Smooth muscle cell (in vitro differentiated cells): ENCODE results near the gene MAPKAPK2. TPM values are rescaled to one million over a fixed set of nuclear protein-coding genes. Genes with fewer than 3 reads are reported as not detected.

Experiments
- DNase-seq: peaks from one replicate; lab custom pipeline; 2025; ENCODE audit not compliant: unreplicated experiment; lab: John Stamatoyannopoulos, UW
- H2AFZ ChIP-seq: fragments of 200-600 bp; sonication (generic); 2 replicates; pipeline ENCODE4 v1.6.0; 2016; ENCODE audit warnings: antibody characterized with exemption, low read depth, mild to moderate bottlenecking
- H3F3A ChIP-seq: fragments of 200-600 bp; sonication (generic); 2 replicates; pipeline ENCODE4 v1.6.0; 2017; ENCODE audit warnings: antibody characterized with exemption, low read depth
- H3K27ac ChIP-seq: fragments of 200-600 bp; sonication (generic); 2 replicates; pipeline ENCODE4 v1.5.1; 2016; ENCODE audit warnings: low read depth, mild to moderate bottlenecking
- H3K27me3 ChIP-seq: fragments of 200-600 bp; sonication (generic); 2 replicates; pipeline ENCODE4 v1.6.1; 2016; ENCODE audit warnings: low read depth, mild to moderate bottlenecking
- H3K36me3 ChIP-seq: fragments of 200-600 bp; sonication (generic); 2 replicates; pipeline ENCODE4 v1.5.1; 2016; ENCODE audit warnings: low read depth
- H3K4me1 ChIP-seq: fragments of 200-600 bp; sonication (generic); 2 replicates; pipeline ENCODE4 v1.5.1; 2016; ENCODE audit warnings: low read depth
- H3K4me2 ChIP-seq: fragments of 200-600 bp; sonication (generic); 2 replicates; pipeline ENCODE4 v1.6.0; 2016; ENCODE audit warnings: mild to moderate bottlenecking
- H3K4me3 ChIP-seq: fragments of 200-600 bp; sonication (generic); 2 replicates; pipeline ENCODE4 v1.5.1; 2016; ENCODE audit warnings: mild to moderate bottlenecking
- H3K79me2 ChIP-seq: fragments of 200-600 bp; sonication (generic); 2 replicates; pipeline ENCODE4 v1.6.0; 2016; ENCODE audit warnings: low read depth, mild to moderate bottlenecking
- H3K9ac ChIP-seq: fragments of 200-600 bp; sonication (generic); 2 replicates; pipeline ENCODE4 v1.6.0; 2016; ENCODE audit warnings: low read depth
- H3K9me3 ChIP-seq: fragments of 200-600 bp; sonication (generic); replicated peaks from 2 replicates; pipeline ENCODE4 v1.5.1; 2016; ENCODE audit warnings: low read depth
- H4K20me1 ChIP-seq: fragments of 200-600 bp; sonication (generic); 2 replicates; pipeline ENCODE4 v1.6.0; 2016; ENCODE audit warnings: low read depth
- CTCF ChIP-seq: fragments of 200-600 bp; sonication (generic); IDR thresholded peaks from 2 replicates; pipeline ENCODE4 v1.5.1; 2017; ENCODE audit warnings: borderline replicate concordance, mild to moderate bottlenecking, antibody characterized with exemption; ENCODE audit not compliant: insufficient read depth, poor library complexity, severe bottlenecking
- WGBS: methylation state at CpG from one replicate; pipeline ENCODE4 v1.1.7; 2016; ENCODE audit warnings: low lambda C conversion rate; 5-methylcytosine and 5-hydroxymethylcytosine counted together
- polyA plus RNA-seq: library from polyadenylated mRNA; unstranded; fragments of >200 nt; fragmentation: Nextera tagmentation; extraction: Ambion mirVana; gene quantifications from 2 replicates; pipeline ENCODE4 v1.2.1, GENCODE V29; 2016
- total RNA-seq: library from RNA; depleted of rRNA; stranded (reverse); fragments of >200 nt; gene quantifications from 2 replicates; pipeline ENCODE4 v1.2.3, GENCODE V29; 2014

The MAPKAPK2 gene
- total and polyA plus RNA-seq, 2 experiments from 2014 or later, result 14.3 to 40.9 TPM

GRCh38 chr1:206706806-206707366, 22.2 kb downstream of the MAPKAPK2 start:
- DNase-seq, result no peak
- Histone ChIP-seq H3K27me3 (no peaks in the 10 kb centered on the region), H3K27ac (peak overlapping the region; percentile 20), H3K36me3 (no peaks in the 10 kb centered on the region), H3K4me3 (no peak overlapping the region), H3F3A (peaks cover 8% of the 10 kb centered on the region), H3K9ac (no peak overlapping the region), H3K4me2 (no peak overlapping the region), H3K9me3 (no peaks in the 10 kb centered on the region), H2AFZ (no peak overlapping the region), H3K4me1 (peaks cover 67% of the 10 kb centered on the region), H4K20me1 (peaks cover 100% of the 10 kb centered on the region), H3K79me2 (peaks cover 100% of the 10 kb centered on the region)
- WGBS, result 76% methylated on average over 8 of the region's 8 CpGs
- TF ChIP-seq CTCF, result no peak

- no peak overlapping the region for H3K27ac ChIP-seq
Observed at GRCh38 chr1:206708058-206708457, 23.4 kb downstream of the MAPKAPK2 start.

GRCh38 chr1:206708882-206709281, 24.2 kb downstream of the MAPKAPK2 start:
- Histone ChIP-seq H3K9me3 (no peaks in the 10 kb centered on the region), H2AFZ (no peak overlapping the region), H3K4me1 (peaks cover 55% of the 10 kb centered on the region), H3K4me2 (no peak overlapping the region), H3K27ac (no peak overlapping the region), H3K79me2 (peaks cover 100% of the 10 kb centered on the region), H4K20me1 (peaks cover 100% of the 10 kb centered on the region), H3K27me3 (no peaks in the 10 kb centered on the region), H3K36me3 (no peaks in the 10 kb centered on the region), H3F3A (peaks cover 8% of the 10 kb centered on the region), H3K4me3 (no peak overlapping the region), H3K9ac (no peak overlapping the region)
- no peak for TF ChIP-seq CTCF
- no peak for DNase-seq
- WGBS, result 92% methylated on average over 2 of the region's 2 CpGs

More at GRCh38 chr1:206708058-206708457, 23.4 kb downstream of the MAPKAPK2 start:
- no peak for DNase-seq
- Histone ChIP-seq H4K20me1 (peaks cover 100% of the 10 kb centered on the region), H3K4me1 (peaks cover 63% of the 10 kb centered on the region), H3K79me2 (peaks cover 100% of the 10 kb centered on the region), H2AFZ (no peak overlapping the region), H3K4me2 (no peak overlapping the region), H3K9ac (no peak overlapping the region), H3F3A (peaks cover 8% of the 10 kb centered on the region), H3K4me3 (no peak overlapping the region), H3K36me3 (no peaks in the 10 kb centered on the region), H3K9me3 (no peaks in the 10 kb centered on the region), H3K27me3 (no peaks in the 10 kb centered on the region)
- WGBS, result 82% methylated on average over 2 of the region's 2 CpGs
- no peak for TF ChIP-seq CTCF

- peaks cover 100% of the 10 kb centered on the region for H4K20me1 ChIP-seq
- peaks cover 8% of the 10 kb centered on the region for H3F3A ChIP-seq
- peaks cover 100% of the 10 kb centered on the region for H3K79me2 ChIP-seq
- H3K4me1 ChIP-seq, result peaks cover 55% of the 10 kb centered on the region
- H3K36me3 ChIP-seq, result no peaks in the 10 kb centered on the region
- peak overlapping the region; percentile 10 for H3K27ac ChIP-seq
- no peak for TF ChIP-seq CTCF
- no peak overlapping the region for H2AFZ ChIP-seq
- WGBS, result 84% methylated on average over 4 of the region's 4 CpGs
- no peak overlapping the region for H3K9ac ChIP-seq
- no peaks in the 10 kb centered on the region for H3K9me3 ChIP-seq
- no peak overlapping the region for H3K4me2 ChIP-seq
- H3K27me3 ChIP-seq, result no peaks in the 10 kb centered on the region
- no peak for DNase-seq
- H3K4me3 ChIP-seq, result no peak overlapping the region
Observed at GRCh38 chr1:206709322-206709721, 24.6 kb downstream of the MAPKAPK2 start.
